HG02642 (cell line): ENCODE measurements around the gene AADACL3.
"Not testable (repeated sequence)": the region's sequence is repeated elsewhere in the genome, so short reads cannot be mapped to it uniquely, and the experiment has no call there.

ENCODE experiments used
- ATAC-seq: cut with Tn5 transposase; IDR thresholded peaks from one replicate; pipeline ENCODE4 v1.9.1; 2021; ENCODE audit warnings: mild to moderate bottlenecking; ENCODE audit not compliant: unreplicated experiment, poor library complexity

AADACL3 gene

DNA sequence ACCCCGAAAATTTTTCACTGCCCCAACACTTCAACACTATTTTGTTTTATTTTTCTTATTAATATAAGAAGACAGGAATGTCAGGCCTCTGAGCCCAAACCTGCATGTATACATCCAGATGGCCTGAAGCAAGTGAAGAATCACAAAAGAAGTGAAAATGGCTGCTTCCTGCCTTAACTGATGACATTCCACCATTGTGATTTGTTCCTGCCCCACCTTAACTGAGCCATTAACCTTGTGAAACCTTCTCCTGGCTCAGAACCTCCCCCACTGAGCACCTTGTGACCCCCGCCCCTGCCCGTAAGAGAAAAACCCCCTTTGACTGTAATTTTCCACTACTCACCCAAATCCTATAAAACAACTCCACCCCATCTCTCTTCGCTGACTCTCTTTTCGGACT, 2.3 kb upstream of the AADACL3 start:
- not testable (repeated sequence) for ATAC-seq

DNA sequence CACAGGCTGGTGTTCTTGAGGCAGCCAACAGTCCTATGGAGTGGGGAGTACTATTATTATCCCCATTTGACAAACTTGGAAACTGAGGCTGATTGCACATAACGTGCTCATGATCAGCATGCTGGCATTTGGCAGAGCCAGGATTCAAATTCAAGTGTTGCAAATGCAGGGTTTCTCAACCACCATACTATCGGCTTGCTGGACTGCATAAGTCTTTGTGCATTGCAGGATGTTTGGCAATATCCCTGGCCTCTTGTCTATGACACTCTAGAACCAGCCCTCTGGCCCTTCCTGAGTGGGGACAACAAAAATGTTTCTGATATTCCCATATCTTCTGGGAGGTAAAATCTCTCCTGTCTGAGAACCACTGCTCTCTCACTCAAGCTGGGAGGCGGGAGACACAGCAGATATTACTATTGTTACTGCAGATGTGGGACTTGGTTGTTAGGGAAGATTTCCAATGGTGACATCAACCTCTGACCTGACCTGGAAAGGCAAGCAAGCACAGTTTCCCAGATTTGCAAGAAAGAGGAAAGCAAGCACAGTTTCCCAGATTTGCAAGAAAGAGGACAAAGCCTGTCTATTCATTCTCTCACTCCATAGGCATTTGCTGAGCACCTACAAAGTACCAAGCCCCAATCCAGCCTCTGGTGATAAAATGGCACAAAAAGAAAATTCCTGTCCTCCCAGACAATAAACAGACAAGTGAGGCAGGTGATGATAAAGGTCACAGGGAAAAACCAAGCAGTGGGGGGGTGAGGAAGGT, 1.0 kb upstream of the AADACL3 start:
- ATAC-seq, result no peak

DNA sequence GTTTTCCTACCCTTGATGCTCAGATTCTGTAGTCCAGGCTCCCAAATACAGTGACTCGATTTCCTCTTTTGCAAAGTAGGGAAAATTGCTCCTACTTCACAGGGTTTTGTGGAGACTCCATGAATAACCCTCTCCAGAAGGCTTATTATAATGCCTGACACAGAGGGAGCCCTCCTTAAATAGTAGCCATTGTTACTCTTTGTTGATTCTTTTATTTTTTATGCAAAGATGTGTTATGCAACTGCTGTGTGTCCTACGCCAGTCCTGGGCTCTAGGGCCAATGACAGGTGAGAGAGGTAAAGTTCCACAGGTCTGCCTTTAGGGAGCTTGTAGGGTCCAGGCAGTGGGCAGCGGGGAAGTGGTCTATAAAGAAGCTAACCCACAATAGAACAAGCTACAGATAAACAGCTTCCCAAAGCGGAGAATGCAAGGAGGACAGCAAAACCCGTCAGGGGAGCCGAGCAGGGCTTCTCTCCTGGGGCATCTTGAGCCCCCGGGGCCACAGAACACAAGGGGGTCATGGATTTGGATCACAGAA, 1.5 kb downstream of the AADACL3 start:
- ATAC-seq, result no peak

DNA sequence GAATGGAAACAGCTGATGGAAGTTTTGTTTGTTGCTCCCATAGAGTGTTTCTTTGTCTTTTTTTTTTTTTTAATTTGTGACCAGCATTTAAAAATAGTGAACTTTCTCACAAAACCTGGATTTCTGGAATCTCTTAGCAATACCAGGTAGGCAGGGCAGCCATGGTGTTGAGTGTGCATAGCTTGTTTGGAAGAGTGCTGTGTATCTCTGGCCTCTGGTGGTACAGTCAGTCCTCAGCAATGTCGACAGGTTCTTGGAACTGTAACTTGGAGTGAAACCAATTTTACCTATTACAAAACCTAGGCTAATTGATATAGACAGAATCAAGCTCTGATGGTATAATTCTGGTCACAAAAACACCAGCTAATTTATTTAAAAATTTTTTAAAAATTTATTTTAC, 6.7 kb downstream of the AADACL3 start:
- no peak for ATAC-seq

DNA sequence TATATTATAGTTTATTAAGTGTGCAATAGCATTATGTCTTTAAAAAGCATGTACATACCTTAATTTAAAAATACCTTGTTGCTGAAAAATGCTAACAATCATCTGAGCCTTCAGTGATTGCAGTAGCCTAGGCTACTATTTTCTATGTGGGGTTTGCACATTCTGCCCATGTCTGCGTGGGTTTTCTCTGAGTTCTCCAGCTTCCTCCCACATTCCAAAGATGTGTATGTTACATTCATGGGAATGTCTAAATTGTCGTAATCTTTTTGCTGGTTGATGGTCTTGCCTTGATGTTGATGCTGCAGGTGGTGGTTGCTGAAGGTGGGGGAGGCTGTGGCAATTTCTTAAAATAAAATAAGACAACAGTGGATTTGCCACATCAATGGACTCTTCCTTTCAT, 12.5 kb downstream of the AADACL3 start:
- no peak for ATAC-seq

DNA sequence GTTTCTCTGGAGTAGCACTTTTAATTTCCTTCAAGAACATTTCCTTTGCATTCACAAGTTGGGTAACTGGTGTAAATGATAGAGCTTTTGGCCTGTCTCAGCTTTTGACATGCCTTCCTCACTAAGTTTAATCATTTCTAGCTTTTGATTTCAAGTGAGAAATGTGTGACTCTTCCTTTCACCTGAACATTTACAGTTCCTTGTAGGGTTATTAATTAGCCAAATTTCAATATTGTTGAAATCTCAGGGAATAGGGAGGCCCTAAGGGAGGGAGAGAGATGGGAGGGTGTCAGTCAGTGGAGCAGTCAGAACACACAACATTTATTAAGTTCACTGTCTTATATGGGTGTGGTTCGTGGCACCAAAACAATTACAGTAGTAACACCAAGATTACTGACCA, 14.2 kb downstream of the AADACL3 start:
- no peak for ATAC-seq

DNA sequence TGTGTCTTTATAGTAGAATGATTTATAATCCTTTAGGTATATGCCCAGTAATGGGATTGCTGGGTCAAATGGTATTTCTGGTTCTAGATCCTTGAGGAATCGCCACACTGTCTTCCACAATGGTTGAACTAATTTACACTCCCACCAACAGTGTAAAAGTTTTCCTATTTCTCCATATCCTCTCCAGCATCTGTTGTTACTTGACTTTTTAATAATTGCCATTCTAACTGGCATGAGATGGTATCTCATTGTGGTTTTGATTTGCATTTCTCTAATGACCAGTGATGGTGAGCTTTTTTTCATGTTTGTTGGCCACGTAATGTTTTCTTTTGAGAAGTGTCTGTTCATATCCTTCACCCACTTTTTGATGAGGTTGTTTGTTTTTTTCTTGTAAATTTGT, 15.2 kb downstream of the AADACL3 start:
- not testable (repeated sequence) for ATAC-seq

DNA sequence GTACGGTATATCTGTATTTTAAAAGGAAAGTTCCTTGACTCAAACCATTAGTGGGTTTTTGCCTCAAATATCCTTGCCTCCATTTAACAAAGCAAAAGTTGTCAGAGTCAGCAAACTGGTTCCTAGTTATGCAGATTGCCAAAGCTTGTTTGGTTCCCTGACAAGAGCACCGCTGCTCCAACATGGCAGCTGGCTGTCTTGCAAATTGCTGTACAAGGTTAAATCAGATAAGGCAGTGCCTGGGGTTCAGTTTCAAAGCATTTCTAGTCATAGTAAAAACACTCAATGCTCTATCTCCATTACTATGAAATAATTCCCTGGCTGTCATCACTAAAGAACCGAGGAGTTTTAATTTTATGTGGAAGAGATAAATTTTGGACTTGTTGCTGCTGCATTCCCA, 18.7 kb downstream of the AADACL3 start:
- no peak for ATAC-seq

DNA sequence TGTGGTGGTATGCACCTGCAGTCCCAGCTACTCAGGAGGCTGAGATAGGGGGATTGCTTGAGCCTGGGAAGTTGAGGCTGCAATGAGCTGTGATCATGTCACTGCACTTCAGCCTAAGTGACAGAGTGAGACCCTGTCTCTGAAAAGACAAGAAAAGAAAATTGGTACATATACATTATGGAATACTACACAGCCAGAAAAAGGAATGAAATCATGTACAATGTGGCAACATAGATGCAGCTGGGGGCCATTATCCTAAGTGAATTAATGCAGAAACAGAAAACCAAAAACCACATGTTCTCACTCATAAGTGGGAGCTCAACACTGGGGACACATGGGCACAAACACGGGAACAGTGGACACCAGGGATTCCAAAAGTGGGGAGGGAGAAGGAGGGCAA, 23.0 kb downstream of the AADACL3 start:
- no peak for ATAC-seq

DNA sequence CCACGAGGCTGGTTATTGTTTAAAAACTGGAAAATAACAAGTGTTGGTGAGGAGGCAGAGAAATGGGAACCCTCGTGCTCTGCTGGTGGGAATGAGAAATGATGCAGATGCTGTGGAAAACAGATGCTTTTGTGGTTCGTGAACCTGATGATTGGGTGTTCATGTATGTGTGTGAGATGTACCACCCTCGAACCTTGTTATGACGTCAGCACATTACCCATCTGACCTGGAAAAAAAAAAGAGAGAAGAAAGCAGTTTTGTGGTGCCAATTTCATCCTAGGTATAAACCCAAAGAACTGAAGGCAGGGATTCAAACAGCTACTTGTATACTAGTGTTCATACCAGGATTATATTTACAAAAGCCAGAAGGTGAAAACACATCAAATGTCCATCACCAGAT, 23.7 kb downstream of the AADACL3 start:
- no peak for ATAC-seq

DNA sequence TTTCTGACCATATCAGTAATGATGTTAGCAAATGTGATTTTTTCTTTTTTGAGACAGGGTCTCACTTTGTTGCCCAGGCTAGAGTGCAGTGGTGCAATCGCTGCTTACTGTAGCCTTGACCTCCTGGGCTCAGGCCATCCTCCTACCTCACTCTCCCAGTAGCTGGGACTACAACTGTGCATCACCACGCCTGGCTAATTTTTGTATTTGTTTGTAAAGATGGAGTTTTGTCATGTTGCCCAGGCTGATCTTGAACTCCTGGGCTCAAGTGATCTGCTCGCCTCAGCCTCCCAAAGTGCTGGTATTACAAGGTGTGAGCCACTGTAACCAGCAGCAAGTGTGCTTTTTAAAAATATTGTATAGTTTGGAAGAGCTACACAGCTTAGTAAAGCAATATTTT, 26.0 kb downstream of the AADACL3 start:
- no peak for ATAC-seq

DNA sequence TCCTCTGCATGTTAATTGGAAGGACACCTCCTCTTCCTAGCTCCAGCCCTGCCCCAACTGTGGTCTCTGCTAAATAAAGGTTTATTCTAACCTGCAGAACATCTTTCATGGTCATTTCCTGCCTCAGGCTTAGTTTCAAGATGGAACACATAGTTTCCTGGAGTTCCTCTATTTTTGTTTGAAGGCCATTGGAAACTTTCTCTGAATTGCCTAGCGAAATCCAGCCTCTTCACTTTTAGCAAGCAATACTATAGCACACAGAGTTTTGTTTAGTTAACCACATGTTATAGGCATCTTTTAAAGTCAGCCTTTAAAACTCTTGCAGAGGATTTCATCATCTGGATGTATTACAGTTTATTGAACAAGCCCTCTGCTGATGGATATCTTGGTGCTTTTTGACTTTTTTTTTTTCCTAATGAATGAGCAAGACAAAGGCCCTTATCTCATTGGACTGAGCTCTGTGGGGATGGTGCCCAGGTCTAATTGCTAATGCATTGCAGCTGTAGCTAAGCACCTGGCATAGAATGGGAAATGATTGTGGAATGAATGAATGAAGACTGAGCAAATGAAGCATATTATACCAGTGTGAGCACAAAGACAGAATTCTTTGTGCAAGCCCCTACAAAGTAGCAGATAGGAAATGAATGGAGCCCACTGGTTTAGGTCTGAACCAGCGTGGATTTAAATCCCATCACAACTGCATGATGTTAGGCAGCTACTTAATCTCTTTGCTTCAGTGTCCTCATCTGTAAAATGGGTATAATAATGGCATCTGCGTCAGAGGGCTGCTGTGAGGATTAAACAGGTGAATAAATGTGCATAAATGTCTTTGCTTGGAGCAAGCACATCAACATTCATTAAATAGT, 29.4 kb downstream of the AADACL3 start:
- no peak for ATAC-seq

DNA sequence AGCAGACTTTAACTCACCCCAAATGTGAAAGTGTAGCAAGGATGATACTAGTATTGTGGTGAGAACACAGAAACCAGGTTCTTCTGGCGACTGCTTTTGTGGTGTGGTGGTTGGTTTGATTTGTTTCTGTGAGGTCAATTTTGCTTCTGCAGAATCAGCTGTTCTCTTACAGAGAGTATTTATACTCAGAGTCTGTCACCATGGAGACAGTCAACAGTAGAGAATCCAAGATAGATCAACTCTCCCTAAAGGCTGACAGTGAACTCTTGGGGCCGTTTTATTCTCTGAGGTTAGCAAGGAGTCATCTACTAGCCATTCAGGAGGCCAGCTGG, 30.0 kb downstream of the AADACL3 start, which contains the start of gene CFAP107:
Gene CFAP107, plus strand, starts transcription at position 209 of the 332 bp plus-strand sequence. CDS start 231 bp downstream, outside the sequence.
- ATAC-seq, result no peak

DNA sequence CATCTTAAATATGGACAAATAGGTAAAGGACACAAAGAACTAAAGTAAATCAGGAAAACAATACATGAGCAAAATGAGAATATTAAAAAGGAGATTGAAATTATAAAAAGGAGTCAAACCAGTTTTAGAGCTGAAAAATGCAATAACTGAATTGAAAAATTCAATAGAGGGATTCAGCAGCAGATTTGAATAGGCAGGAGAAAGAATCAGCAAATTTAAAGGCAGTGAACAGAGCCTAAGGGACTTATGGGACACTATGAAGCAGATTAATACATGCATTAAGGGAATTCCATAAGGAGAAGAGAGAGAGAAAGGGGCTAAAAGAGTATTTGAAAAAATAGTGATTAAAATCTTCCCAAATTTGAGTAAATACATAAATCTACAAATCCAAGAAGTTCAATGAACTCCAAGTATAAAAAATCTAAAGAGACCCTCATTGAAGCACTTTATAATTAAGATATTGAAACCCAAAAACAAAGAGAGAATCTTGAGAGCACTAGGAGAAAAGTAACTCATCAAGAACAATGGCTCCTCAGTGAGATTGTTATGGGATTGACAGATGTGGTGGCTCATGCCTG, 33.0 kb downstream of the AADACL3 start:
- no peak for ATAC-seq

DNA sequence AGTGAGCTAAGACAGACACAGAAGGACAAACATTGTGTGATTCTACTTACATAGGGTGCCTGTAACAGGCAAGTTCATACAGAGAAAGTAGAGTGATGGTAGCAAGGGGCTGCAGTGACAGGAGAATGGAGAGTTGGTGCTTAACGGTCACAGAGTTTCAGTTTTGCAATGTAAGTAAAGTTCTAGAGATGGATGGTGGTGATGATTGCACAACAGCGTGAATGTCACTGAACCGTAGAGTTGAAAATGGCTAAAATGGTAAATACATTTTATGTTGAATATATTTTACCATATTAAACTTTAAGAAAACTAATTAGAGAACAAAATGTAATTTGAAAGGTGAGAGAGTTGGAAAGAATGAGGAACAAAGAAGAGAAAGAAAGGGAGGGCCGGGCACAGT, 38.8 kb downstream of the AADACL3 start:
- ATAC-seq, result no peak

DNA sequence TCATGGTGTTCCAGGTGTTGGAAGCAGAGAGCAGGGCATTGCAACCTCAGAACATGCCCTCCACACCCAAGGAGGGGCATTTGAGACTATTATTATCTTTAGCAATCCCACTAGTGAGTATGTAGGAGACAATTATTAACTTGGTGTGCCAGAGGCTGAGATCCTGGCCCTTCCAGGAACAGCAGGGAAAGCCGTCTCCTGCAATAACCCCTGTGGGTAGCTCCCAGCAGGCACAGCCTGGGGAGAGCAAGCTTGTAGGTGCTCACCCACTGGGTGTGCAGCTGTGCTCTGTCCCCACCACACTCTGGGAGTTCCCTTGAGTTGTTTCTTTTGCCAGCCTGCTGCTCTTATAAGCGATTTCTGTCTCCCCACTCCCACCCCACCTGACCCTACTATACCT, 40.4 kb downstream of the AADACL3 start:
- no peak for ATAC-seq

DNA sequence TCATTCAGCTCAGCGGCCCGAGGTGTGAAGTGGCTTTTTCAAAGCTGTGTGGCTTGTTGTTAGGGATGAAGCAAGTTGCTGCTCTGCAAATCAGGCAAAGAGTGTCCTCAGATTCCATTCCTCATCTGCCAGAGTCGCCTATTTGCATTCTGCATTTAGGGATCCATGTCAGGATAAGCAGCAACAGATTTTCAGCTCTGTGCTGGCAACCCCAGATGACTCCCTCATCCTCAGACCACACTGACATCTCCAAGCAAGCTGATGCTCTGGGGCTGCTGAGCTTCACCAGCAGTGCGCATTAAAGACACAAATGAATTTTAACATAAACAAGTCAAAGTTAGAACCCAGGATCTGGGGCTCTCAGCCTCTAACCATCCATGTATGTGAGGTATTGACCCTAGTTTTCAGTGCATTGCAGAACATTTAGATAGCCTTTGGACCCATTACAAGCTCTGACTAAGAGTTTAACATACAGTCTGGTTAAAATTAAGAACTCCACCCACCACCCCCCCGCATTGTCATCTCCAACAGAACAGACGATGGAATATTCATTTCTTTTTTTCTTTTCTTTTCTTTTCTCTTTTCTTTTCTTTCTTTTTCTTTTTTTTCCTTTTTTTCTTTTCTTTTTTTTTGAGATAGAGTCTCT, 41.0 kb downstream of the AADACL3 start:
- no peak for ATAC-seq

DNA sequence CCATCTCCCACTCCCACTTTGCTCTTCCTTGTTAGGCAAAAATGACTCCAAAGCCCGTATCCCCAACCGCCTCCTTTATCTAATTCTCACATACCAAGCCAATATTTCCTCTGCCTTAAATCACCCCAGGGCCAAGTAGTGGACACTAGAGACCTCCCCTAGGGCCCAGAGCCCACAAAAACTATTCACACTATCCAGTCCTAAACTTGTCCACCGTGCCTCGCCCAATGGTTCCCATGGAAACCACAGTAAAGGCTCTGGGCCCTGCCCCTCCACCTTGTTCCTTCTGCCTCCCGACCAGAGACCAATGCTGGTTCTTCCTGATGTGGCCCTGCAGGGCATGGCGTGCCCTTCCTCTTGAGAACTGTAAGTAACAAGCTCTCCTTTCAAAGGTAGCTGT, 41.9 kb downstream of the AADACL3 start:
- ATAC-seq, result no peak

DNA sequence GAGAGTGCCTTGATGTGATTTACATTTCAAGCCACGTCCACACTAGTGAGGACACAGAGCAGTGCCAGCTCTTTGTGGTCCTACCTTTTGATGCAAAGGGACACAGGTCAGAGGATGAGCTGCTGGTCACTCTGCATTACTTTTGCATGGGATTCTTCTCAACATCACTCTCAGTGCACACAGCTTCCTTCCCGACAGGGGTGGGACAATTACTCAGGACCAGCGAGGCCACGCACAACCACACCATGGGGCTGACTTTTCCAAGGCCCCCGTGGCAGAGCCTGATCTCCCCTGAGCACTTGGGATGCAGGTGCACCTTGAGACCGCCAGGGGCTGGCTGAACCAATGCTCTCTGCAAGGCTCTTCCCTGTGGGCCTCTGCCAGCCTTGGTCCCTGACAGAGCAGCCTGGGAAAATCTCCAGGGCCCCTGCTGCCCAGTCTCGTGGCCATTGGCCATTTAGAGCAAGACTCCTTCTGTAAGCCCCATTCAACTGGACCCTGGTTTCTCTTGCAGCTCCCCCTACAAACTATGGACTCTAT, 44.4 kb downstream of the AADACL3 start:
- no peak for ATAC-seq

DNA sequence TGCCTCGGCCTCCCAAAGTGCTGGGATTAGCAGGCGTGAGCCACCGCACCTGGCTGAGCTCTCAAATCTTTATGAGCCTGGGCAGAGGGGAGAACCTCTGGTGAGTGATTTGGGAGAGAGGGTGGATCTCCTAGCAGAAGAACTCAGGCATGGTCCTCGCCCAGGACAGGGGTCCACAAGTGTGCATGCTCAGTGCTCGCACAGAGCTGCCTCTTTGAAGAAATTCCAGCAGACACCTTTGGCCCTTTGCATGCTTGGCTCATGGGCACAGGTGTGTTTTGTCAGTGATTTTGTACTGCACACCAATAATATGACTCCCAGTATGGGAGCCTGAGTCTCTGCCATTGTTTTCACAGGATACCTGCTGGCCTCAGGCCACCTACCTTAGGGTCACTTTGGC, 45.9 kb downstream of the AADACL3 start:
- no peak for ATAC-seq
